ENCODE measurements around the gene UBE2D1.

Gene UBE2D1

GRCh38 chr10:58341422-58341821 lies 6.6 kb downstream of the UBE2D1 start:
- DNase-seq (ENCODE audit: low read depth): no peak

DNA sequence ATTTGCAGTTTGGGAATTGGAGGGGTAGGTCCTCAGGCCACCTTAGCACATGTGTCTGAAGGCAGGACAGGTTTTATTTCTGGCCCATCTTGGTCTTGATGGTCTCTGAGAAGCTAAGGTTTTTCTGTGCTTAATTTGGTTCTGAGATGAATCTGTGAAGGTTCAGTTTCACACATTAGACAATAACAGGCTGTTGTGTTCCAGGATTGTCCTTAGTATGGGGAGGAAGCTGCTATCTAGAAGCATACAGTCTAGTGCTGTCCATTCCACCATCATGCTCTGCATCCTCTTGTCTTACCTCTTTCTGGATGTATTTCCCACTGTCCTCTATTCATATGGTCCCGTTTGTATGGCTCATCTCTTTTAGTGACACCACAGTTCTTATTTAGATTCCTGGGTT lies 7.1 kb downstream of the UBE2D1 start:
- no peak for DNase-seq (ENCODE audit: low read depth)

- DNase-seq (ENCODE audit: low read depth): no peak
Observed at GRCh38 chr10:58347967-58348366, 13.2 kb downstream of the UBE2D1 start.

GRCh38 chr10:58348571-58349033 lies 13.8 kb downstream of the UBE2D1 start:
- DNase-seq (ENCODE audit: low read depth): no peak

DNA sequence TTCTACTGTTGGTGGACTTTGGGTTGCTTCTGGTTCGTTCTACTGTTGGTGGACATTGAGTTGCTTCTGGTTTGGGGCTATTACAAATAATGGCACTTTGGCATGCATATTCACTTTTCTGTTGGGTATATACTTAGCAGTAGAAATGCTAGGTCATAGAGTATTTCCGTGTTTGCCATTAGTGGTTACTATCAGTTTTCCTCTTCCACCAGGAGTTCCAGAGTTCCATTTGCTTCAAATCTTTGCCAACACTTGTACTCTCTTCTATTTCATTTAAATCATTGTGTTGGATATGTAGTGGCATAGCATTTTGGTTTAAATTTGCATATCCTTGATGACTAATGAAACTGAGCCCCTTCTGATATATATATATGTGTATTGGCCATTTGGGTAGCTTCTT lies 15.2 kb downstream of the UBE2D1 start:
- no peak for DNase-seq (ENCODE audit: low read depth)

- no peak for DNase-seq (ENCODE audit: low read depth)
Observed at GRCh38 chr10:58350619-58351323, 16.0 kb downstream of the UBE2D1 start.

DNA sequence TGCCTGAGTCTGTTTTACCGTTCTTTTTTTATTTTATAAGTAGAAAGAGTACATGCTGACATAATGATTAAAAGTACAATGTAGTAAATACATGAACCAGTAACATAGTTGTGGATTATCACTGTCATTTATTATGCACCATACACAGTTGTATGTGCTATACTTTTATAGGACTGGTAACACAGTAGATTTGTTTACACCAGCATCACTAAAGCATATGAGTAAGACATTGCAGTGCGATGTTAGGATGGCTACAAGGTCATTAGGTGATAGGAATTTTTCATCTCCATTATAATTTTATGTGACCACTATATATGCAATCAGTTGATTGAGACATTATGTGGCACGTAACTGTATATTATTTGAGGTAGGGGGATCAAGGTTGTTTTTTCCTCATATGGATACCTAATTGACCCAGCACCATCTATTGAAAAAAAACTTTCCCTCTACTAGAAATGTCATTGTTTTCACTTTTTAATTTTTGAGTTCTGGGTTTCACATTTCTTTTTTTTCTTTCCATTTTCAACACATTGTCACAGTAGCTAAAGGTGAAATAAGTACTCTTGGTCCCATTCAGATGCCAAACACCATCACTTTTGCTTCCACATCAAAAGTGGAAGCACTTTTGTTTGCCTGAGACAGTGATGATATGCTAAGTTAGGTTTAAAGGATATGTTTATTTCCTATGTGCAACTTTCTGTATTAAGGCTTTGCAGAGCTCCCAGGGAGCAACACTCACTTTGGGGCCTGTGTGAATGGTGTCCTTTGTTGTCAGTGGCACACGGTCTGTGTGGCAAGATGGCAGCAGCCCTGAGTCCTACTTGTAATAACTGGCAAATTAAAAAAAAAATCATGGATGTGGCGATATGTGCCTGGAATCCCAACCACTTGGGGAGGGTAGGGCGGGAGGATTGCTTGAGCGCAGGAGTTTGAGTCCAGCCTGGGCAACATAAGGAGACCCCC lies 17.1 kb downstream of the UBE2D1 start:
- no peak for DNase-seq (ENCODE audit: low read depth)

DNA sequence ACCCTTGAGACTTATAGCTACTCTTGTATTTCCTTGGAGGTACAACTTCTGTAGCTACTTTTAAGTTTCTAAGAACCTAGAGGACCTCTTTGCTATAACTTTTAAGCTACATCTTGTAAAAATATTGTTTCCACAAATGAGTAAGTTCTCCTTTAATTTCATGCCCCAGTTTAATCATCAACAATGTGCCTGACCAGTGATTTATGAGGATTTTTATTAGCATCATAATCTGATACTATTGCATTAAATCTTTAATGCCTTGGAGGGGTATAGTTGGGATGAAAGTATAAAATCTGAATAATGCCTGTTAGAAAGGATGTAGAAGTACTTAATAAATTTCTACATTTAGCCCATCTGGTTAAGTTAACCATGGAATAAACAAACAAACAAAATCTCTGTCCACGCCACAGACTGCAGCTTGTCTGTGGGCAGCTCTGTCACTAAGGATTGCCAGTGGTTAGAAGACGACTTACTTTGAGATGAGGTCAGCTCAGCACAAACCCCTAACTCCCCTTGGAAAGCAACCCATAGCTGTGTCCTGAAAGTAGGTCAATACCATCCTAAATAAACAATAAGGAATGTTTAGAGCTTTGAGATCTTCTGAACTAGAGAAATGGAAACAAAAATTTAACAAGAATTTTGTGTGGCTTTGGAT lies 18.3 kb downstream of the UBE2D1 start:
- DNase-seq (ENCODE audit: low read depth): no peak

DNA sequence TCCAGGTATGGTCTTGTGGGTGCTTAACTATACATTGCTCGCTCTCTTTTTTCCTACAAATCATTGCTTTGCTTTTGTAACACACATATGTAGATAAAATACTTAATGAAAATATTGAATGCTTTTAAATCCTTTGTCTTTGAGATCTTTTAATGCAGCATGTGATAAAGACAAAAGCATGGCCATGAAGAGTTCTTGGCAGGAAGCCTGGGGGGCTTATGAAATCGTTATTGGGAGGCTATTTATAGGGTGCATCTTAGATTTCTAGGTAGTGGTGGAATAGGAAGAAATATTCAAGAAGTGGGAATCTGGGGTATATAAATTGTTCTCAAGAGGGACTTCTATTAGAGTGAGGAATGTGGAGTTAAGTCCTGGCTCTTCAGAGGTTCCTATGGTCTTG lies 21.9 kb downstream of the UBE2D1 start:
- no peak for DNase-seq (ENCODE audit: low read depth)

DNA sequence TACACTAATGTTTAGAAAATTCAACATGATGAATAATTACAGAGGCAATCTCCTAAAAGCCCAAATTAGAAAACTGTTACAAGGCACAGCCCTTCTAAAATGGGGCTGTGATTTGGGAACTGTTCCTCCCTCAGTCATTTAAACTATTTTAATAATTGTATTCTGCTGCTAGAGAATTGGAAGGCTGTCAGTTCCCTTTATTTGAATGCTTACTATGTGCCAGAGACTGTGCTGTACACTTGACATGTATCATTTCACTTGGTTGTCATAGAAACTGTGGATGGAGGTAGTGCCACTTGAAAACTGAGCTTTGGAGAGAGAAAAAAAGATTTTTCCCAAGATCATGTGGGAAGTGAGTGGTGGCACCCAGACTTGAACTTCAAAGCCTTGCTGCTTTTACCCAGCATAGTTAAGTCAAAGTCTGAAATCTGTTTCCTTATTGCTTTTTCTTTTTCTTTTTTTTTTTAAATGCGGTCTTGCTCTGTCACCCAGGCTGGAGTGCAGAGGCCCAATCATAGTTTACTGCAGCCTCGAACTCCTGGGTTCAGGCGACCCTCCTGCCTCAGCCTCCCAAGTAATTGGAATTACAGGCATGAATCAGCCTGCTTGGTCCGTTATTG lies 23.6 kb downstream of the UBE2D1 start:
- no peak for DNase-seq (ENCODE audit: low read depth)

- DNase-seq (ENCODE audit: low read depth): no peak
Observed at GRCh38 chr10:58358947-58359346, 24.1 kb downstream of the UBE2D1 start.

GRCh38 chr10:58359541-58359940 lies 24.7 kb downstream of the UBE2D1 start:
- DNase-seq (ENCODE audit: low read depth): no peak

- DNase-seq (ENCODE audit: low read depth): no peak
Observed at GRCh38 chr10:58360412-58361004, 25.7 kb downstream of the UBE2D1 start.

- no peak for DNase-seq (ENCODE audit: low read depth)
Observed at GRCh38 chr10:58361353-58361752, 26.5 kb downstream of the UBE2D1 start.

- DNase-seq (ENCODE audit: low read depth): no peak
Observed at GRCh38 chr10:58362027-58362789, 27.4 kb downstream of the UBE2D1 start.

- DNase-seq (ENCODE audit: low read depth): no peak
Observed at GRCh38 chr10:58367069-58367468, 32.3 kb downstream of the UBE2D1 start.

GRCh38 chr10:58371473-58371872 lies 36.7 kb downstream of the UBE2D1 start:
- no peak for DNase-seq (ENCODE audit: low read depth)

DNA sequence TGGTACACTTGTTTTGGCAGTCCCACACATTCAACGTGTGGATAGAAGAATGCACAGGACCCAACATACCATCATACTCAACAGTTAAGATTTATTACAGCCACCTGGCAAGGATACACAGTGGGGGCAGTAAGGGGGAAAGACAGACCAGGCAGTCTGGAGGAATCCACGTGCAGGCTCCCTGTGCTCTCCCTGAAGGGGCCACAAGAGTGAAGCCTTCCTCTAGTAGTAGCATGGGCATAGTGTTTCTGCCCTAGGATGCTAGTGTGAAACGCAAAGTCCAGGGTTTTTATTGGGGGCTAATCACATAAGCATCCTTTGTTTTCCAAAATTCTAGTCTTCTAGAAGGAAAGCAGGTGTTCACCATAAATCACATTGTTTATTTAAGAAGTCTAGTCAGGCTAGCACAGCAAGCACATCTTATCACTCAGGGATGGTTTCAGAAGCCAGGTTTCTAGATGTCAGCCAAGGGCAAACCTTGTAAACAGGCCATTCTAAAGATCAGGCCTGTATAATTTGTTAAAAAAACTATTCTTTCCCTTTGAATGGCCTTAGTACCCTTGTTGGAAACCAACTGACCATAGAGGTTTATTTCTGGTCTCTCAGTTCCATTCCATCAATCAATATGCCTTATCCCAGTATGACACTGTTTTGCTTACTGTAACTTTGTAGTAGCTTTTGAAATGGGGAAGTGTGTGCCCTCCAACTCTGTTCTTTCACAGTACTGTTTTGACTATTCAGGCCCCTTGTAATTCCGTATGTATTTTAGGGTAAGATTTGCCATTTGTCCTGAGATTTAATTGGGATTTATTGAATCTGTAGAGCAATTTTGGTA lies 38.0 kb downstream of the UBE2D1 start:
- DNase-seq (ENCODE audit: low read depth): no peak

- DNase-seq (ENCODE audit: low read depth): no peak
Observed at GRCh38 chr10:58373442-58373827, 38.6 kb downstream of the UBE2D1 start.

DNA sequence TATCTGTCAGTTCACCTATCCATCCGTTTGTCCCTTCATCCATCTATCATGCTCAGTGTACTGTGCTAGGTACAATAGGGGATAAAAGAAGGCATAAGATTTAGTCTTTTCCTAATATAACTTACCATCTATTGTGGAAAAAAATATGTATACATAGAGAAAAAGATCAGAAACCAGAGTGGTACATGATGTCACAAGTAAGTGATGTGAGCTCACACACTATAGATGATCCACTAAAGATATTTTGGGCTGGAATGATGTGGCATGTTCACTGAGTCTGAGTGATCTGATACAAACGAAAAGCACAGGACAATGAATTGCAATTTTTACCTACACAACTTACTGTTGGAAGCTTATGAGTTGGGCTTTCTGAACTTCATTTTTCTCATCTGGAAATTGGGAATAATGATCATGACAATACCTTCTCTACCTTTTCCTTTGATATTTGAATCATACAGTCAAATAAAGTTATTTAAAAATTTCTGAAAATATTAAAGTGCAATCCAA lies 47.7 kb downstream of the UBE2D1 start:
- DNase-seq (ENCODE audit: low read depth): no peak
